Activated T-cell treated with anti-CD3 and anti-CD28 coated beads for 1 hour (primary cell): ENCODE data around the gene APOL2.
"Not testable (repeated sequence)": the region's sequence is repeated elsewhere in the genome, so short reads cannot be mapped to it uniquely, and the experiment has no call there.

Experiments used
- DNase-seq: peaks from one replicate; pipeline ENCODE4 v3.0.0-alpha.2; 2020; ENCODE audit warnings: low read depth

Gene APOL2

DNA sequence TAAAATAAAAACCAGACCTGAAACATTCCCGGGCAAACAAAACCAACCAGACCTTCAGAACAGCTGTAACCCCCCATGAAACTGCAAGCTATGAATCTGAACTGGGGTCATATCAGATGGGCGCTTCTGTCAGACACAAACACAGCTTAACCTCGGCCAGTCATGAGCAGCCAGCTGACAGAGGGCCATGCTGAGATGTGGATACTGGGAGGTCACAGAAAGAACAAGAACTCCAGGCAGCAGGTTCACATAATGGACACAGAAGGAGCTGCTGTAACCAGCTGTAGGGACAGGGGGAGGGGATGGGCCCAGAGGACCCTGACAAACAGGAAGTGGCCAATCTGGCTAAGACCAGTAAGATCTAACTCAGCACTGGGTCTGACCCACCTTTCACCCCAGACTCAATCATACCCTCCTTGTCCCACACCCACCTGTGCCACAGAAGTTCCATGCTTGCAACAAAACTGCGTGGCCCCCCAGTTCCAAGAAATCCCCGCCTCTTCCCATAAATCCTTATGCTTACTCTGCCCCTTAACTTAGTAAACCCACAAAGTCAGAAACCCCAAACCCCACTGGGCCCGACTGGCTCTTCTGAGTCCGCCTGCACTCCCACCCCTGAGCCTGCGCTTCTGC, 41.7 kb downstream of the APOL2 start:
- DNase-seq: no peak

DNA sequence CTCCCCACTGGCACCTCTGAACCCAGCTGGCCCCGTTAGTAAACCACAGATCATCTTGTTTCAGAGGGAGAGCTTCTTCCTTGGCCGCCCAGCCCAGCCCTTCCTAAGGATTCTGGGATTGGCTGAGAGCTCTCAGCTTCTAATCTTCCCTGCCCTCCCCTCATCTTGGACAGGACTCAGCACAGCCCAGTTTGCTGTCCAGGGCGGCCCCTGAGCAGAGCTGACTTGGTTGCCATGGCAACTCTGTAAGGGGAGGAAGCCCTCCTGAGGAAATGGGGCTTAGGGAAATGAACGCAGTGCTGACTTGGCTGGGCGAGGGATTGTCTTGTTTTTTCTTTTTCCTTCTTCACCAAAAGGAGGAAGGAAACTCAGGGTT, 42.3 kb downstream of the APOL2 start:
- DNase-seq: no peak

DNA sequence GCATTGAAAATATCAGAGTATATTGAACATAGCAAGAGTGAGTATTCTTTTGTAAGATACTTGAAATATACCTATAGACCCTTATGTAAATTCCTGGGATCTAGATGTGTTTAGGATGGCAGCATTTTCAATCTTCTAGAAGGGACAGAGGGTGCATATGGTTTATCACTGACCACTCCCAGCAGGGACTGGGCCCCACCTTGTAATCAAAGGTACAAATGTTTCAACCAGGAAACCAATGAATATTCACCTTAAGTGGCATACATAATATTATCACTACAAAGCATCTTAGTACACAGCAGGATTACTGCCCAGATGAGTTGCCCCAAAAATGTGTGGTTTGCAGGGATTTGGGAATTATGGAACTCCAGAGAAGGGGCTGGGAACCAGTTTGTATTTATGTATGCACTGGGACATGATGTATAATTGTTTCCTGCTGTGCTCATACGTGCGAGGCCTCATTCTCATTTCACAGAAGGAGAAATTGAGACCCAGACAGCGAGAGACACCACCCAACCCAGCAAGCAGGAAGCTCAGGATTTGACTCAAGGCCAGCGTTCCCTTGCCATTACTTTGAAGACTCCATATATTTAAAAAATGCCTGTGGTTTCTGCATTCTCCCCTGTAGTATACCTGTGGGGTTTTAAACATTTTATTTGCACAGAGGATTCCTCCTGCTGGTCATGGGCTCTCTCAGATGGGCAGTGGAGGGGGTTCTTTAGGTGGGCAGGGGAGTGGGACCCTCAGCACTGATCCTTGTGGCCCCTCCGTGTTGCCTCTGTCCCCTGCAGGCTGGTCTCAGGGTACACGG, 42.9 kb downstream of the APOL2 start:
- no peak for DNase-seq

DNA sequence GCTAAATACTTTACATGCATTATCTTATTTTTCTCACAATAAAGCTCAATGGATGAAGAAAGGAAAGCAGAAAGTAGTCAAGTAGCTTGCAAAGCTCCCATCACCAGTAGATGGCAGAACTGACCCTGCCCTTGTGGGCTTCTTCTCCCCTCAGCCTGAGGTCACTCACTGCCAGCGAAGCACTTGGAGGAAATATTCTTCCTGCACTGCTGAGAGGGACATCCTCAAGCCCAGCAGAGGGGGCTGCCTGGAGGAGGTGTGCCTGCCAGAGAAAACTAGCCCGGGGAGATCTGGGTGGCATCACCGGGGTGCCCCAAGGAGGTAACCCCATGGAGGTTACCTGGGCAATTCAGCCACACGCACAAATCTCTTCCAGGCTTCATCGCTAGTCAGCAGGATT, 44.4 kb downstream of the APOL2 start:
- peak; percentile 9 for DNase-seq

DNA sequence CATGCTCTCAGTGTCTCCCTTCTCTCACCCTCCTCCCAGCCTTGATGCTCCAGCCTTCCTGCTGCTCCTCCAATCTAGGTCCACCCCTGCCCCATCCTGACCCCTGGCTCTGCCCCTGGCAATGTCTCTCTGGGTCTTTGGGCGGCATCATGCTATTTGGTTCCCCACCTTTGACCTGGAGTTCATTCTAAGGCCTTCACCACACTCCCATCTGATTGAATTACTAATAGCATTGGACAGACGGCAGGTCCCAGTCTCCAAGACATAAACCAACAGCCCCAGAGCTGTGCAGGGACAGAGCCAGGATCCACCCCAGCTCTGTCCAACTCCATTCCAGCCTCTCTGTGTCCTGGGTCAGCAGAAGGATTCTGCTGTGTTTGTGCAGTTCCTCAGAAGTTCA, 44.9 kb downstream of the APOL2 start:
- no peak for DNase-seq

DNA sequence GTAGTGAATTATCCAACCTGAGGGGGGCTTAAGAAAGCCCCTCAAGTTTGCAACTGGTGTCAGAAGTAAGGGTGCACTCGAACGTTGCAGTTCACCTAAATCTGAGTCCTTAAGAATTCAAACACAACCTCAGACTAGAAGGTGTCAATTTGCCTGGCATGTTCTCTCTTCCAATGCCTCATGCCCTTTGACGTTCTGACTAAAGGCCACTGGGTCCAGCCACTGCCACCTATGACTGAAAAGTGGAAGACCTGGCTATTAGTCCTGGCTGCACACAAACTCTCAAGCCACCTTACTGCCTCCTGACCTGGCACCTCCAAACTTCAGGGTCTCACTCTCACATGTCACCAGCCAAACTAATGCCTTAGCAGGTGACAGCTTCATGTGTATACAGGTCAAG, 45.8 kb downstream of the APOL2 start:
- DNase-seq: no peak

DNA sequence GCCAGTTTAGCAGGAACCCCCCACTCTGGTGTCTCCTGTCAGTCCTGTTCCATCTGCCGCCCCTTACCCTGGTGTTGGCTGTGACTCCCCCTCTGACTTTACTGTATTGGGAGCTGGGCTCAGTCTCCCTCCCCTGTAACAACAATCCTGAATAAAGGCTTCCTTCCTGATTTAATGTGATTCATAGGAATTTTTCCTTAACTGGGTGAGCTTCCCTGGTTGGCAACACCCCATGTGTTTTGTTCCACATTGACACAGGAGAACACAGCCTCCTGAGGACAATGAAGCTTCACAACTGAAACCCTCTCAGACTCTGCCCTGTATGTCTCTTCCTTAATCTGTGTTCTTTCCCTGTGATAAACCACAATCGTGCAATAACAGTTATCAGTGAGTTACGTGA, 46.2 kb downstream of the APOL2 start:
- DNase-seq: no peak

DNA sequence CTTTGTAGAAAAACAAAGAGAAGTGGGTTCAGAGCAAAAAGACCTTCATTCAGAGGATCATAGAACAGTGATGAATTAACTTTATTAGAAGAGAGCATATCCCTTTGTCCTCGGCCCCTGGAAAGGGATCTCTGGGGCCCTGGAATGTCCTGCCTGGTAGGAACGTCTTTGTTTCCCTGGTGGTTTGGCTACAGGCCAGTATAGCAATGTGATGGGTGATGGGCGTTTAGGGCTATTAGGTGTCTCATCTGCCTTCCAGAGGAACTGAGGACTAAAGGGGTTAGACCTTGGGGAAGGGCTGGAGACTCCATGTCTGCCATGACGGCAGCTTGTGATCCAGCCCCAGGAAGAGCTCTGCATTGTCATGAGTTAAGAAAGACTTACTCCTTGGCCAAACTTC, 46.8 kb downstream of the APOL2 start:
- no peak for DNase-seq

DNA sequence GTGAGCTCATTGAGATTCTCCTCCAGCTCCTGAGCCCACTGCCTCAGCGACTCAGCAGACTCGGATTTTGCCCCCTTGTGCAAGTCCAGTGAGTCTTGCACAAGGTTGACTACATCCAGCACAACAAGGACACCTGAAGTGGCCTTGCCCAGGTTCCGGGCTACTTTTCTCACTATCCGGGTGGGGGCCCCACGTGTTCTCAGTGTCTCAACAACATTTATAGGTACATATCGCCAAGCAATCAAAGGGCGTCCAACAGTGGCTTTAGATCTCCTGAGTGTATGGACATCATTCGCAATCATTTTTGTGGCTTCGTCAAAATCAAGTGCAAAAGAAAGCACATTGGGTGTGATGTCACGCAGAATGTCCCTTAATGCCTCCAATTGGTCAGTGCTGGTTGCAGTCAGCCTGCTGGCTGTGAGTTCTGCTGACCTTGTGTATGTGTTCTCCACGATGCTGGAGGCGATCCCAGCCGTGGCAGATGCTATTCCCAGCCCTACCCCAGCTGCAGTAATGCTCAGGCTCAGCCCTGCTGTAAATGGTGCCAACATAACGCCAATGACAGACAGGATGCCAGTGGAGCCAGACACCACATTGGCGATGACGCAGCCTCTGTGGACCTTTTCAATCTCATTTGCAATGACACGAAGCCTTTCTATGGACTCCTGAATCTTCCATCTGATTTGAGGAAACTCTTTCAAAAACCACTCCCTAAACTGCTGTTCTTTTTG, 48.1 kb downstream of the APOL2 start:
- DNase-seq: no peak

DNA sequence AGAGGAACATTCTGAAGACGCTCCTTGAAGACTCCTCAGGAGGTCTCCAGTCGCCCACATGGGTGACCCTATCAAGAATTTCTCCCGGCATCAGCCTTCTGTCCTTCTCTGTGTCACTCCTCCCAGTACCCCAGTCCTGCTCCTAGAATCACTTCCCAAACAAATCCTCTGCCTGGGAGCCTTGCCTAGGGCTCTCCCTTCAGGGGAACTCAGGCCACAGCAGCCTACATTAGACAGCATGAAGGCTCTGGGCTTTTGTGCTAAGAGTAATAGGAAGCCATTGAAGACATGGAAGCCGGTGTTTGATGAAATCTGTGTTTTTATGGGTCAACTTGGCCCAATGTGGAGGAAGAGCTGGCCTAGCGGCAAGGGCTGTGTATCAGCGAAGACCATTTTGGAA, 51.5 kb downstream of the APOL2 start:
- DNase-seq: not testable (repeated sequence)

DNA sequence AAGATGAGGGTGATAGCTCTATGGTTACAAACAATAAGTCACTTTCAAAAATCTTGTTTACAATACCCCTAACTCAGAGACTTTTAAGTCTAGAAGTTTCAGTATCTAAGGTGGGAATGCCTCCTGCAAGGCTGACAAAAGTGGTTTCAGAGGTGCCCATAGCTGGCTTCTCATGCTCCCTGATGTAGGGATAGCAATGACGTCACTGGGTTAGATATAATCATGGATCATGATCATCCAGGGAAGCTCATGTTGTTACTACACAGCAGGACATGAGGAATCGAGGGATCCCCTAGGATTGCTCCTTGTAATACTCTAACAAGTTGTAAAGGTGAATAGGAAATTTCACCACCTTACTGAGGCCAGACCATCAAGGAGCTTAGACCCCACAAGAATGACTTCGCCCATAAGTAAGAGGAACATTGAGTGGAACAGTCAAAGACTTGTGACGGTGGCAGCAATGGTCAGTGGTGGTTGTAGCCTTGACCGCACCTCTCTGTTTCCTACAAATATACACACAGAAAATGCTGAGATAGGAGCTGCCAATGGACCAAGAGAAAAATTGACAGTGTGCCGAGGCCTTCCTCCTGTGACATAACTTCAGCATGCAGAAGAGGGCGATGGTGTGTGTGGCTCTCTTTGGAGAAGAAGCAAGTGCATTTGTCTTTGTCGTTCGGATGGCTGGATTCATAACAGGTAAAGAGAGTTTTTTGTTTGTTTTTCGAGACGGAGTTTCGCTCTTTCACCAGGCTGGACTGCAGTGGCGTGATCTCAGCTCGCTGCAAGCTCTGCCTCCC, 53.3 kb downstream of the APOL2 start:
- DNase-seq: no peak

DNA sequence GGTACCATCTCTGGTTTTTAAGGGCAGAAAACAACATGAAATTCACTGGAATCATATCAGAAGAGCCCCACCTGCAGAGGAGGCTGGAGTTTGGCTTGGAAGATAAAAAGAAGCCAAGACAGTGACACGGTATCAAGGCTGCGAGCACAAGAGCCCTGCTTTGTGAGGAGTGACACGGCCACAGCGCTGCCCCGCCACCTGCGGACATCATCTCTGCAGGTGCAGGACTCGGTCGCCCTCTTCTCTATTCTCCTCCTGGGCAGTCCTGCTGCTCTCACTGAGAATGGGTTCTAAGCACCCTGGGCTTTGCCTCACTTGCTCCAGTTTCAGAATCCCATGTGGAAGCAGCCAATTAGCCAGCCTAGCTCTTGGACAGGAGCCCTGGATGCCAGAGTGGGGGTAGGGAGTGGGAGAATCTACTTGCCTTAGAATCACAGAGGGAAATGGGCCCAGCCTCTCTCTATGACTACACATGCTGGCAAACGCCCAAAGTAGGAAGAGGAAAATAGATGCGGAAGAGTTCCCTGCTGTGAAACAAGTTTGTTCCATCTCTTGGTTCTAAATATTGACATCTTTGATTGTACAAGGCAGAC, 54.8 kb downstream of the APOL2 start:
- no peak for DNase-seq

DNA sequence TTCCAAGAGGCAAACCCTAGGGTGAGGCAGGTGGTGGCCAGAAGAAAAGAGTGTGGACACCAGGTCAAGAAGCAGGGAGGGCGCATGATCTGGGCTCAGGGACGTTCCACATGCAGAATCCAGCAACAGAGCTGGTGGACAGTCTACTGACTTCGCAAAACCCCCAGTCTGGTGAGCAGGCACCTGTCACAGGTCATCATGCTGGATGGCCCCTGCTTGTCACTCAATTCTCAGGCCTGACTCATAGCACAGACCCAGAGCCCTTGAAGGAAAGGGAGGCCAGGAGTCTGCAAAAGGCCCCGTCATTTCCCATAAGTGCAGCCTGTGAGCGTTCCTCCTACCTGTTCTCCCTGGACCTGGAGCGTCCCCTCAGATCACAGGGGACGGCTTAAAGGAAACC, 55.9 kb downstream of the APOL2 start:
- DNase-seq: no peak

DNA sequence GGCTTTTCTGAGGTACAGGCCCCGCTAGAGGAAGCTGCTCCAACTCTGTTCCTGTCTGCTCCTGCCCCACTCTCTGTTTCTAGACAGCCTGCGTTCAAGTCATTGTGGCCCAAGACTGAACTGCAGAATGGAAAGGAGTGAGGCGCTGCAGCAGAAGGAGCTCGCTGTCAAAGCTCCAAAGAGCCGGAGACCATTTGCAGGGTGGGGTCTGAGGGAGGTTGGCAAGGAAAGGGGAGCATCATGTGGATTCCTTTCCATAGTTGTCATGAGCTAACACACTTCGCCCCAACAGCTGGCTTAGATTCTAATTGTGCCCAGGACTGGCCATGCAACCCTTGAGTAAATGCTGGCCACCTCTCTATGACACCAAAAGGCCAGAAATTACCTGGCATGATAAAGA, 56.5 kb downstream of the APOL2 start:
- DNase-seq: no peak

DNA sequence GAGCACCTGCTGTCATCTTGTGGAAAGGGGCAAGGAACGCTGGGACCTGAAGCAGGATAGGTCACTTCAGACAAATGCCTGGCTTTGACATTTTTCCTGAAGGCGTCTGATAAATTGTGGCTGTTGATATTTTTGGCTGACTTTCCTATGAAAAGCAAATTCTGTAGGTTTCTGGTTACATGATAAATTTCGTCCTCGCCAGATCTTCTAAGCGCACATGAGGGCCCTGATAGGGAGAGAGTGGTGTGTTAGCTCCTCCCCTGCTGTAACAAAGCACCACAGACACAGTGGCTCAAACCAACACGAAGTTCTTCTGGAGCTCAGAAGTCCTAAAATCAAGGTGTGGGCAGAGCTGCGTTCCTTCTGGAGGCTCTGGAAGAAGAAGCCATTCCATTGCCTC, 57.3 kb downstream of the APOL2 start:
- no peak for DNase-seq

DNA sequence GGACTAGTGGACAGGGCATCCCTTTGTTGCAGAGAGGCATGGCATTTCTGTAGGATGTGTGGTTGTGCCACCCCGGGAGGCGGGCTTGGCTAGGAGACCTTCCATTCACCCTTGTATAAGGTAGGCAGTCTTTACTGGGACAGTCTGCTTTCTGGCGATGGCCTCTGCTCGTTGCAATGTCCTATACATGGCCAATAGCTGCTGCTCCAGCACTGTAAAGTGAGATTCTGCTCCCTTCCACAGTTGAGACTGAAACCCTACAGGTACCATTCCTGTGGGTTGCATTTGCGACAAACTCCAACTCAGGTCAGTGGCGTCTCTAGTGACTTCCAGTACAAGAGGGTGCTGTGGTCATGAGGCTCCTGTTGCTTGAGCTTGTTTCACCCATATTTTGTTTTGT, 58.4 kb downstream of the APOL2 start:
- no peak for DNase-seq

DNA sequence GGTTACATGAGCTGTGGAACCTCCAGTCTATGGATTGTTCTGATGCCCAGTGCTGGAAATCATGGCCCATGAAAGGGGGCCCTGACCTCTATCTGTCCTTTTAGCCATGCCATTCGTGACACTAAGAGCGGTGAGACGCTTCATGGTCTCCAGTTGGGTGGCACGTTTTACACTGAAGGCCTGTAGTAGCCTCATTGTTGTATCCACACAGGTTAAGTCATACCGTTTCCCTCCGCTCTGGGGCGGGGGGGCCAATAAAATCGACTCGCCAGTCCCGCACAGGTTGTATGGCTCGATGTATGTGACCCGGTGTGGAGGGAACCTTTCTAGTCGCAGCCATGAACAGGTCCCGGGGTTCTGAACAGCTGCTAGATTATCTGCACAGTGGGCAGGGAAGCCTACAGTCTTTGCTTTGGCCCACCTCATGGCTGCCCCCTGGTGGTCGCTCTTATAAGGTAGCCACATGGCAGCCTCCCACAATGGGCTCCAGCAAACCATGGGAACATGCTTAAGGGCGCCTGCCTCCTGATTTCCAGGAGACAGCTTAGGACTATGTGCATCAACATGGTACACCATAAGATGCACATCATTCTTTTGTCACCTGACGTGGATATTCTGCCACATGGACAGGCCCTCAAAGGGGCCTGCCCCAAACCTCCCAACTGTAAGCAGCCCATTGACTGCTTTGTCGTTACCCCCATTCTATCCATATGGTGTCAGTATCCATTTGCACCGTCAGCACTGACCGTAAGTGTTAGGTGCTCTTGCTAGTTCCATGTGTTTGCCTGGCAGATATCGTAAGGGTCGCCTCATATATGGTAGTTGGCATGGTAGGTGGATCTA, 59.1 kb downstream of the APOL2 start:
- peak; percentile 92 for DNase-seq

DNA sequence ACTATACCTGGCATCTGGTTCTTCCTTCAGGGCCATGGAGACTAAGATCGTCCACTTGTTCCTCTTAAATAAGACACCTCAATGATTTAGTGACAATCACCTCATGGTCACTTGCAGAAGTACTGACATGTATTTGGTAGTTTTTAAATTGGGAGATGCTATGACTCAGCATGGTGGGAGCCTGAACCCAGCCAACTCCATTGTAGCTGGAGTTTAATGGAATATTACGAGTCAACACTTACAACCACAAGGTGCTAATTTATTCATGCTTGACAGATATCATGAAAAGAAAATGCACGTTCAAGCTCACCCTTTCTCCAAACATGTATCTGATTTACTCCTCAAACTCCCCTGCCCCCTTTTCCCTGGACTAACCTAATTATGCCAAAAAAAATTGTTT, 62.2 kb downstream of the APOL2 start:
- no peak for DNase-seq
